Panc1 (cell line): ENCODE results near the gene LRRC70. TPM values are rescaled to one million over a fixed set of nuclear protein-coding genes. Genes with fewer than 3 reads are reported as not detected.

Experiments used
- ATAC-seq: fragments of 200-7000 bp; cut with Tn5 transposase; 2 replicates; pipeline ENCODE4 v1.9.1; 2020; ENCODE audit warnings: mild to moderate bottlenecking, moderate library complexity
- BruUV-seq: library from RNA; stranded (reverse); fragments of 400-500 nt; replicated peaks from 2 replicates; lab custom pipeline; 2021; lab: Mats Ljungman, UMichigan
- CTCF ChIA-PET: fragments of 300-600 bp; sonication (Branson Sonifier 250); formaldehyde crosslinking; loops from one replicate; lab custom pipeline; 2022; ENCODE audit warnings: antibody characterized with exemption; lab: Charles Lee
- POLR2A ChIA-PET: fragments of 300-600 bp; sonication (Branson Sonifier 250); formaldehyde crosslinking; loops from one replicate; lab custom pipeline; 2022; ENCODE audit warnings: antibody characterized with exemption; lab: Charles Lee
- DNase-seq: peaks from one replicate; pipeline ENCODE4 v3.0.0-alpha.2; 2010; ENCODE audit warnings: low read depth, low spot score
- H3K27ac ChIP-seq: 2 replicates; pipeline ENCODE4 v1.5.1; 2011; ENCODE audit warnings: mild to moderate bottlenecking, low read length, inconsistent platforms
- H3K27me3 ChIP-seq: fragments of 200-500 bp; sonication (Bioruptor generic); 2 replicates; pipeline ENCODE4 v1.6.0; 2014; ENCODE audit warnings: low read length, inconsistent platforms; ENCODE audit not compliant: control insufficient read depth, insufficient read depth
- H3K36me3 ChIP-seq: fragments of 200-500 bp; sonication (Bioruptor generic); 2 replicates; pipeline ENCODE4 v1.5.1; 2014; ENCODE audit warnings: inconsistent platforms, mild to moderate bottlenecking, low read length, moderate library complexity; ENCODE audit not compliant: control insufficient read depth, insufficient read depth
- H3K4me1 ChIP-seq: 2 replicates; pipeline ENCODE4 v1.5.1; 2011; ENCODE audit warnings: inconsistent platforms, mild to moderate bottlenecking, low read length, moderate library complexity; ENCODE audit not compliant: control insufficient read depth, insufficient read depth
- H3K4me3 ChIP-seq, 2 experiments: 2 replicates each; pipeline ENCODE4 v1.5.1; 2011 to 2012; ENCODE audit warnings: low read depth in 2 of 2, low read length in 2 of 2, mild to moderate bottlenecking in 2 of 2, inconsistent platforms in 1 of 2, moderate library complexity in 1 of 2
- H3K9me3 ChIP-seq: fragments of 200-500 bp; sonication (Bioruptor generic); 2 replicates; pipeline ENCODE4 v1.5.1; 2014; ENCODE audit warnings: low read depth, mild to moderate bottlenecking, inconsistent platforms, low read length, moderate library complexity; ENCODE audit not compliant: control insufficient read depth, insufficient read depth
- POLR2AphosphoS5 ChIP-seq: IDR thresholded peaks from 2 replicates; pipeline ENCODE4 v1.6.1; 2012; ENCODE audit warnings: mild to moderate bottlenecking, low read depth, low read length, moderate library complexity
- SIN3A ChIP-seq: IDR thresholded peaks from 2 replicates; pipeline ENCODE4 v1.6.1; 2012; ENCODE audit warnings: low read depth, mild to moderate bottlenecking, low read length, moderate library complexity, borderline replicate concordance; ENCODE audit not compliant: insufficient read depth
- TCF7L2 ChIP-seq: IDR thresholded peaks from 2 replicates; pipeline ENCODE4 v1.6.1; 2011; ENCODE audit warnings: mild to moderate bottlenecking, low read depth, low read length, inconsistent platforms
- in situ Hi-C: cut with HindIII; loops from 2 replicates; pipeline ENCODE4 v1.10.0; 2016; ENCODE audit warnings: low sequenced_read_pairs, low pct_unique_long_range_greater_than_20kb
- intact Hi-C: fragments of 100-400 bp; cut with micrococcal nuclease; formaldehyde crosslinking; loops from one replicate; pipeline ENCODE4 v1.10.0; 2022; ENCODE audit not compliant: unreplicated experiment
- total RNA-seq: library from RNA; stranded (reverse); gene quantifications from one replicate; pipeline ENCODE4 v1.2.1, GENCODE V29; 2021; ENCODE audit not compliant: unreplicated experiment
- TF ChIP-seq, protein P1 (sequence below): fragments of 450-650 bp; IDR thresholded peaks from 2 replicates; pipeline ENCODE4 v1.5.1; 2017; ENCODE audit warnings: mild to moderate bottlenecking
- TF ChIP-seq, protein P2 (sequence below), 2 experiments: IDR thresholded peaks; 2 replicates each; pipeline ENCODE4 v1.6.1; 2011 to 2012; ENCODE audit warnings: low read depth in 2 of 2, control low read depth in 1 of 2, low read length in 1 of 2, mild to moderate bottlenecking in 1 of 2, moderate library complexity in 1 of 2; ENCODE audit not compliant: insufficient read depth in 1 of 2

Gene LRRC70
- total RNA-seq, 1 experiment from 2014 or later: 0.13 TPM

GRCh38 chr5:62581836-62582597 is 3.4 kb downstream of the LRRC70 start:
- CTCF ChIA-PET: no interaction called here
- intact Hi-C loops (no loop called here), in situ Hi-C loops (no loop called here)
- H3K27me3 ChIP-seq: no peaks in the 10 kb centered on the region
- no peaks in the 10 kb centered on the region for H3K9me3 ChIP-seq
- ATAC-seq: no peak
- no TSS peak for BruUV-seq
- POLR2A ChIA-PET: no interaction called here
- no peaks in the 10 kb centered on the region for H3K4me1 ChIP-seq
- TF ChIP-seq, protein P1, sequence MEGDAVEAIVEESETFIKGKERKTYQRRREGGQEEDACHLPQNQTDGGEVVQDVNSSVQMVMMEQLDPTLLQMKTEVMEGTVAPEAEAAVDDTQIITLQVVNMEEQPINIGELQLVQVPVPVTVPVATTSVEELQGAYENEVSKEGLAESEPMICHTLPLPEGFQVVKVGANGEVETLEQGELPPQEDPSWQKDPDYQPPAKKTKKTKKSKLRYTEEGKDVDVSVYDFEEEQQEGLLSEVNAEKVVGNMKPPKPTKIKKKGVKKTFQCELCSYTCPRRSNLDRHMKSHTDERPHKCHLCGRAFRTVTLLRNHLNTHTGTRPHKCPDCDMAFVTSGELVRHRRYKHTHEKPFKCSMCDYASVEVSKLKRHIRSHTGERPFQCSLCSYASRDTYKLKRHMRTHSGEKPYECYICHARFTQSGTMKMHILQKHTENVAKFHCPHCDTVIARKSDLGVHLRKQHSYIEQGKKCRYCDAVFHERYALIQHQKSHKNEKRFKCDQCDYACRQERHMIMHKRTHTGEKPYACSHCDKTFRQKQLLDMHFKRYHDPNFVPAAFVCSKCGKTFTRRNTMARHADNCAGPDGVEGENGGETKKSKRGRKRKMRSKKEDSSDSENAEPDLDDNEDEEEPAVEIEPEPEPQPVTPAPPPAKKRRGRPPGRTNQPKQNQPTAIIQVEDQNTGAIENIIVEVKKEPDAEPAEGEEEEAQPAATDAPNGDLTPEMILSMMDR: no peak
- no peak for TF ChIP-seq POLR2AphosphoS5
- TF ChIP-seq SIN3A: no peak
- TF ChIP-seq, protein P2, sequence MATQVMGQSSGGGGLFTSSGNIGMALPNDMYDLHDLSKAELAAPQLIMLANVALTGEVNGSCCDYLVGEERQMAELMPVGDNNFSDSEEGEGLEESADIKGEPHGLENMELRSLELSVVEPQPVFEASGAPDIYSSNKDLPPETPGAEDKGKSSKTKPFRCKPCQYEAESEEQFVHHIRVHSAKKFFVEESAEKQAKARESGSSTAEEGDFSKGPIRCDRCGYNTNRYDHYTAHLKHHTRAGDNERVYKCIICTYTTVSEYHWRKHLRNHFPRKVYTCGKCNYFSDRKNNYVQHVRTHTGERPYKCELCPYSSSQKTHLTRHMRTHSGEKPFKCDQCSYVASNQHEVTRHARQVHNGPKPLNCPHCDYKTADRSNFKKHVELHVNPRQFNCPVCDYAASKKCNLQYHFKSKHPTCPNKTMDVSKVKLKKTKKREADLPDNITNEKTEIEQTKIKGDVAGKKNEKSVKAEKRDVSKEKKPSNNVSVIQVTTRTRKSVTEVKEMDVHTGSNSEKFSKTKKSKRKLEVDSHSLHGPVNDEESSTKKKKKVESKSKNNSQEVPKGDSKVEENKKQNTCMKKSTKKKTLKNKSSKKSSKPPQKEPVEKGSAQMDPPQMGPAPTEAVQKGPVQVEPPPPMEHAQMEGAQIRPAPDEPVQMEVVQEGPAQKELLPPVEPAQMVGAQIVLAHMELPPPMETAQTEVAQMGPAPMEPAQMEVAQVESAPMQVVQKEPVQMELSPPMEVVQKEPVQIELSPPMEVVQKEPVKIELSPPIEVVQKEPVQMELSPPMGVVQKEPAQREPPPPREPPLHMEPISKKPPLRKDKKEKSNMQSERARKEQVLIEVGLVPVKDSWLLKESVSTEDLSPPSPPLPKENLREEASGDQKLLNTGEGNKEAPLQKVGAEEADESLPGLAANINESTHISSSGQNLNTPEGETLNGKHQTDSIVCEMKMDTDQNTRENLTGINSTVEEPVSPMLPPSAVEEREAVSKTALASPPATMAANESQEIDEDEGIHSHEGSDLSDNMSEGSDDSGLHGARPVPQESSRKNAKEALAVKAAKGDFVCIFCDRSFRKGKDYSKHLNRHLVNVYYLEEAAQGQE (IDR thresholded peaks at IDR 0.05; ENCODE audit: insufficient read depth in 1 of 2, low read depth in 2 of 2, low read length in 1 of 2): no peak
- TF ChIP-seq TCF7L2: no peak
- no peak overlapping the region for H3K27ac ChIP-seq
- H3K36me3 ChIP-seq: no peaks in the 10 kb centered on the region
- no peak overlapping the region for H3K4me3 ChIP-seq
- no peak for DNase-seq

DNA sequence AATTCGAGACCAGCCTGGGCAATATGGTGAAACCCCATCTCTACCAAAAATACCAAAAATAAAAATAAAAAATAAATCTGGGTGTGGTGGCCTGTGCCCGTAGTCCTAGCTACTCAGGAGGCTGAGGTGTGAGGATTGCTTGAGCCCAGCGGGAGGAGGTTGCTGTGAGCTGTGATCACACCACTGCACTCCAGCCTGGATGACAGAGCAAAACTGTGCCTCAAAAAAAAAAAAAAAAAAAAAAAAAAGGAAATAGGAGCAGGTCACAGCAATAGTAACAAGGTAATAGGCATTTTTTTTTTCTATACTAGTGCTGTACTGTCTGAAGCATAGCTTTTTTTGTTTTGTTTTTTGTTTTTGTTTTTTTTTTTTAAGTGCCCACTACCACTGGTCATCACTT is 5.8 kb downstream of the LRRC70 start:
- CTCF ChIA-PET: no interaction called here
- no peak overlapping the region for H3K4me3 ChIP-seq
- ATAC-seq: no peak
- DNase-seq: no peak
- no peaks in the 10 kb centered on the region for H3K27me3 ChIP-seq
- in situ Hi-C loops (no loop called here), intact Hi-C loops (no loop called here)
- H3K36me3 ChIP-seq: no peaks in the 10 kb centered on the region
- no TSS peak for BruUV-seq
- POLR2A ChIA-PET: interaction anchor here (0.5 to 0.7 kb wide), 2 partner anchors 29 to 1253 kb away, joined by 5 to 18 read pairs; no protein-coding TSS in a partner anchor
- no peak for TF ChIP-seq SIN3A
- H3K9me3 ChIP-seq: no peaks in the 10 kb centered on the region
- H3K27ac ChIP-seq: no peak overlapping the region
- no peaks in the 10 kb centered on the region for H3K4me1 ChIP-seq

GRCh38 chr5:62585306-62585705 is 6.7 kb downstream of the LRRC70 start:
- ChIA-PET POLR2A (interaction anchor here (0.7 kb wide), 1 partner anchor 169 kb away, joined by 5 read pairs; no protein-coding TSS in a partner anchor), CTCF (no interaction called here)
- Histone ChIP-seq H3K36me3 (no peaks in the 10 kb centered on the region), H3K27me3 (no peaks in the 10 kb centered on the region), H3K4me3 (no peak overlapping the region), H3K9me3 (no peaks in the 10 kb centered on the region), H3K4me1 (no peaks in the 10 kb centered on the region), H3K27ac (no peak overlapping the region)
- no TSS peak for BruUV-seq
- intact Hi-C loops (no loop called here), in situ Hi-C loops (no loop called here)
- no peak for ATAC-seq
- TF ChIP-seq, protein P1: no peak
- TF ChIP-seq POLR2AphosphoS5 (no peak), SIN3A (no peak), TCF7L2 (no peak)
- TF ChIP-seq, protein P2 (IDR thresholded peaks at IDR 0.05; ENCODE audit: insufficient read depth in 1 of 2, low read depth in 2 of 2, low read length in 1 of 2): no peak
- no peak for DNase-seq
